GM18517 (cell line): Measurements from ENCODE around the gene PLOD3.

Source experiments
- ATAC-seq: cut with Tn5 transposase; IDR thresholded peaks from one replicate; pipeline ENCODE4 v1.9.1; 2021; ENCODE audit warnings: mild to moderate bottlenecking, moderate library complexity; ENCODE audit not compliant: unreplicated experiment

PLOD3 gene

GRCh38 chr7:101239191-101239950, 22.0 kb upstream of the PLOD3 start:
- no peak for ATAC-seq

GRCh38 chr7:101238226-101239182, 21.1 kb upstream of the PLOD3 start:
- no peak for ATAC-seq

- no peak for ATAC-seq
Measured at GRCh38 chr7:101237206-101238067, 20.1 kb upstream of the PLOD3 start, which contains the start of gene CLDN15. TSS of gene CLDN15 (minus strand) at chr7:101237802. CDS start at chr7:101237581, 221 bp downstream.

GRCh38 chr7:101236292-101236835, 19.0 kb upstream of the PLOD3 start:
- no peak for ATAC-seq

- no peak for ATAC-seq
Measured at GRCh38 chr7:101235522-101235921, 18.1 kb upstream of the PLOD3 start.

- no peak for ATAC-seq
Measured at GRCh38 chr7:101235050-101235449, 17.7 kb upstream of the PLOD3 start.

- ATAC-seq, result no peak
Measured at GRCh38 chr7:101234636-101235035, 17.3 kb upstream of the PLOD3 start.

GRCh38 chr7:101233907-101234547, 16.6 kb upstream of the PLOD3 start:
- no peak for ATAC-seq

GRCh38 chr7:101232141-101232850, 14.9 kb upstream of the PLOD3 start:
- ATAC-seq, result no peak

GRCh38 chr7:101231644-101232043, 14.3 kb upstream of the PLOD3 start:
- ATAC-seq, result no peak

GRCh38 chr7:101226721-101227120, 9.3 kb upstream of the PLOD3 start:
- no peak for ATAC-seq

- ATAC-seq, result no peak
Measured at GRCh38 chr7:101225650-101226049, 8.3 kb upstream of the PLOD3 start.

- ATAC-seq, result no peak
Measured at GRCh38 chr7:101223528-101223927, 6.1 kb upstream of the PLOD3 start.

- no peak for ATAC-seq
Measured at GRCh38 chr7:101222275-101222830, 5.0 kb upstream of the PLOD3 start.

- ATAC-seq, result no peak
Measured at GRCh38 chr7:101220295-101220694, 2.9 kb upstream of the PLOD3 start.

- peak; percentile 1 for ATAC-seq
Measured at GRCh38 chr7:101218236-101219125, 1.1 kb upstream of the PLOD3 start.

- ATAC-seq, result peak; percentile 4
Measured at GRCh38 chr7:101216860-101217387, 457 bp downstream of the PLOD3 start.
